Keratinocyte (primary cell): ENCODE data around the gene TNFRSF4.

Experiments
- EZH2 ChIP-seq: IDR thresholded peaks from one replicate; pipeline ENCODE4 v1.6.1; 2012; ENCODE audit warnings: inconsistent platforms, mild to moderate bottlenecking, low read length, moderate library complexity
- TF ChIP-seq, protein P1 (sequence below), 3 experiments: IDR thresholded peaks in 1 of 3; conservative IDR thresholded peaks in 1 of 3; optimal IDR thresholded peaks in 1 of 3; 2 replicates in 2 of 3; 3 replicates in 1 of 3; pipeline versions ENCODE3 to v1.5.1; 2011; ENCODE audit warnings: low read length in 3 of 3, mild to moderate bottlenecking in 3 of 3, moderate library complexity in 2 of 3, control low read depth in 1 of 3, inconsistent platforms in 1 of 3; ENCODE audit not compliant: insufficient read depth in 2 of 3; ENCODE audit errors: extremely low read depth in 1 of 3

GRCh38 chr1:1222575-1223225 lies 8.7 kb upstream of the TNFRSF4 start:
- TF ChIP-seq, protein P1, sequence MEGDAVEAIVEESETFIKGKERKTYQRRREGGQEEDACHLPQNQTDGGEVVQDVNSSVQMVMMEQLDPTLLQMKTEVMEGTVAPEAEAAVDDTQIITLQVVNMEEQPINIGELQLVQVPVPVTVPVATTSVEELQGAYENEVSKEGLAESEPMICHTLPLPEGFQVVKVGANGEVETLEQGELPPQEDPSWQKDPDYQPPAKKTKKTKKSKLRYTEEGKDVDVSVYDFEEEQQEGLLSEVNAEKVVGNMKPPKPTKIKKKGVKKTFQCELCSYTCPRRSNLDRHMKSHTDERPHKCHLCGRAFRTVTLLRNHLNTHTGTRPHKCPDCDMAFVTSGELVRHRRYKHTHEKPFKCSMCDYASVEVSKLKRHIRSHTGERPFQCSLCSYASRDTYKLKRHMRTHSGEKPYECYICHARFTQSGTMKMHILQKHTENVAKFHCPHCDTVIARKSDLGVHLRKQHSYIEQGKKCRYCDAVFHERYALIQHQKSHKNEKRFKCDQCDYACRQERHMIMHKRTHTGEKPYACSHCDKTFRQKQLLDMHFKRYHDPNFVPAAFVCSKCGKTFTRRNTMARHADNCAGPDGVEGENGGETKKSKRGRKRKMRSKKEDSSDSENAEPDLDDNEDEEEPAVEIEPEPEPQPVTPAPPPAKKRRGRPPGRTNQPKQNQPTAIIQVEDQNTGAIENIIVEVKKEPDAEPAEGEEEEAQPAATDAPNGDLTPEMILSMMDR (optimal IDR thresholded peaks at IDR 0.05 in 1 of 3, IDR thresholded peaks at IDR 0.05 in 1 of 3, conservative IDR thresholded peaks at IDR 0.05 in 1 of 3; ENCODE audit: extremely low read depth in 1 of 3, insufficient read depth in 2 of 3, low read length in 3 of 3) = no peak
- no peak for TF ChIP-seq EZH2
